HG03378 (cell line): ENCODE data around the gene OR11G2.
"Not testable (repeated sequence)": the region's sequence is repeated elsewhere in the genome, so short reads cannot be mapped to it uniquely, and the experiment has no call there.

Source experiments
- ATAC-seq: cut with Tn5 transposase; IDR thresholded peaks from one replicate; pipeline ENCODE4 v1.9.1; 2021; ENCODE audit warnings: mild to moderate bottlenecking, moderate library complexity; ENCODE audit not compliant: unreplicated experiment

OR11G2 gene

DNA sequence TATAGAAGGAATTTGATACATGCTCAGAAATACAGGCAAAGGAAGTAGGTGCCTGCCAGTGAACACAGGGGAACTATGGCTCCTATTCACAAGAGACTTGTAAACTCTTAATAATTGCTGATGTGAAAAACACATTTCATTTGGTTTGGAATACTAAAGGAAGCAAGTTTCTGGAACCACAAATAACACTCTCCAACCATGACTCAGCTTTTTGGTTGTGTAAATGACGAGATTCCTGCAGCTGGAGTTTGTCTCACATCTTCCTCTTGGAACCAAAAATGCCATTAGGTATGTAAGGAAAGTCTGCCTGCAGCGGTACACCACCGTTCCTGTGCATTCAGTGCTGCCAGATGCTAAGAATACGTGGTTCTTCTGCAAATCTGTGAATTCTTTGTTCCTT is 28.3 kb downstream of the OR11G2 start:
- no peak for ATAC-seq

- ATAC-seq: no peak
Observed at GRCh38 chr14:20223410-20223809, 32.7 kb downstream of the OR11G2 start, which contains the start of gene OR11H6. TSS of gene OR11H6 (plus strand) at chr14:20223710. CDS start at chr14:20223710, 0 bp downstream.

DNA sequence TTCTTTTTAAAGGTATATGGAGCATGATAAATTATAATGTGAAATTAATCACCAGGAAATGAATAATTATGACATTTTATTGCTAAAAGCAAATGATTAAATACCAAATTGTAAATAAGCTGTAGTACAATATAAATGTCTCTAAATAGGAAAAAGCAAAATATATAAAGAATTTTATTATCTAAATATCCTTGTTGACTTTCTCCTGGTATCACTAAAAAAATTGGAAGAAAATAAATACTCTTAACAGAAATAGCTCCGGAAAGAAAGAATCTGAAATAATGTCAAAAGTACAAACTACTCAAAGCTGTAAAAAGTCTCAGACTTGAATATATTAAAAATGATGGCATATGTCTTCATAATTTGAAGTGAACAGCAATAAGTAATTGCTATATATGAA is 38.0 kb downstream of the OR11G2 start, which contains the start of gene OR11H7:
Gene OR11H7 (plus strand): TSS at position 301 of the 400 bp plus-strand sequence.
- ATAC-seq: no peak

DNA sequence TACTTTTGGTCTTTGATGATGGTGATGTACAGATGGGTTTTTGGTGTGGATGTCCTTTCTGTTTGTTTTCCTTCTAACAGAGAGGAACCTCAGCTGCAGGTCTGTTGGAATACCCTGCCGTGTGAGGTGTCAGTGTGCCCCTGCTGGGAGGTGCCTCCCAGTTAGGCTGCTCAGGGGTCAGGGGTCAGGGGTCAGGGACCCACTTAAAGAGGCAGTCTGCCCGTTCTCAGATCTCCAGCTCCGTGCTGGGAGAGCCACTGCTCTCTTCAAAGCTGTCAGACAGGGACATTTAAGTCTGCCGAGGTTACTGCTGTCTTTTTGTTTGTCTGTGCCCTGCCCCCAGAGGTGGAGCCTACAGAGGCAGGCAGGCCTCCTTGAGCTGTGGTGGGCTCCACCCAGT is 44.7 kb downstream of the OR11G2 start:
- not testable (repeated sequence) for ATAC-seq

DNA sequence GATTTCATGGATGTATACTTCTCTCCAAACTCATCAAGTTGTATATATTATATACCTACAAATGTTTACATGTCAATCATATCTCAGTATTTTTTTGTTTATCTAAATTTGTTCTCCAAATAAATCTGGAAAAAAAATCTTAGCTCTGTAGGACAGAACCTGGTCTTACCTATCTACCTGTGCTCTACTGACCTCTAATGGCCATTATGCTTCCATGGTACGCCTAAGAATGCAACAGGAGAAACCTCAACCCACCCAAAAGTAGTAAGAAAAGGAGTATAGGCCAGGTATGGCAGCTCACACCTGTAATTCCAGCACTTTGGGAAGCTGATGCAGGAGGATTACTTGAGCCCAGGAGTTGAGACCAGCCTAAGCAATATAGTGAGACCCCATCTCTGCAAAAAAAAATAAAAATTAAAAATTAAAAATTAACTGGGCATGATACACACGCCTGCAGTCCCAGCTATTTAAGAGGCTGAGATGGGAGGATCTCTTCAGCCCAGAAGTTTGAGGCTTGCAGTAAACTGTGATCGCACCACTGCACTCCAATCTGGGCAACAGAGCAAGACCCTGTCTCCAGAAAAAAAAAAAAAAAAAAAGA is 57.0 kb downstream of the OR11G2 start:
- ATAC-seq: no peak
